ENCODE results near the gene FRK.

FRK gene

DNA sequence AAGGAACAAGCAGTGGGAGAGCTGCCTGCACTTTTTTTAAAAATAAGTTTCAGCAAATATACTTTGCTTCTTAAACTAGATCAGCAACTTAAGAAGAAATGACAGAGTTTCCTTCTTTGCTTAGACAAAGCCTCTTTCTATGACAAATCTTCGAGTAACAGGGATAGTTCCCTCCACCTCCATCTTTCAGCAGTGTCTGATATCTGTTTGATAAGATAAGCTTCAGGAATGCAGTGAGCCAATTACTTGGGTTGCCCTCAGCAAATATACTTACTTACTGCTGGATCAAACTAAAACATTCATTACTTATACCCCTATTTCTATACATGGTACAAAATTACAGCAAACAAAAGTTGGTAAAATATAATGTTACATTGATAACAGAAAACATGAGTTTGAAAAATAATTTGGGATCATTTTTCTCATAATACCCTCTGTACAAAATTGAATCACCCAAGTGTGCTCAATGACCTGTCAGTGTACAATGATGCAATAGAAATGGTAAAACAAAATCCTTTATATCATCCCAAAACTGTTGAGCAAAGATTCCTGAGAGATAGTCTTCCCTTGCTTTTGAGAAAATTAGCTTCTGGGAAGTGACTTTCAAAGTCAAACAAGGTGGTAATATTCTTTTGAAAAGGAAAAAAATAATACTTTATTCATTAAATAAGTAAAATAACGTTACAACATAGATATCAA, 24.5 kb downstream of the FRK start:
- DNase-seq (ENCODE audit: low read depth in 2 of 2, low spot score in 1 of 2), result no peak

GRCh38 chr6:116035616-116036015, 25.1 kb downstream of the FRK start:
- DNase-seq (ENCODE audit: low read depth in 2 of 2, low spot score in 1 of 2), result no peak

DNA sequence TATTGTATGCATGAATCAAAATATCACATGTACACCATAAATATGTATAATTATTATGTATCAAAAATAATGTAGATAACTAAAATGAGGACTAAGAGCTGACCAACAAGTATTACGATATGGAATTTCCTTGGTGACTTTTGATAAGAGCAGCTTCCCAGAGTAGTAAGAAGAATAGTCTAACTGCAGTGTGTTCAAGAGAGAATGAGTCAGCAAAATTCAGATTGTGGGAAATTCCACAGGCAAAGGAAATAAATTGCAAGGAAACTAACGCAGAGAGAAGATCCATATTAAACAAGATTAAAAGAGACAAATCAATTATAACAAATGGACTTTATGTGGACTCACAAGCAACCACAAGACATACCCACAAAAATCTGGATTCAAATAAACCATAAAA, 26.4 kb downstream of the FRK start:
- no peak for DNase-seq (ENCODE audit: low read depth in 2 of 2, low spot score in 1 of 2)

- DNase-seq (ENCODE audit: low read depth in 2 of 2, low spot score in 1 of 2), result no peak
Measured at GRCh38 chr6:116033687-116034303, 26.9 kb downstream of the FRK start.

DNA sequence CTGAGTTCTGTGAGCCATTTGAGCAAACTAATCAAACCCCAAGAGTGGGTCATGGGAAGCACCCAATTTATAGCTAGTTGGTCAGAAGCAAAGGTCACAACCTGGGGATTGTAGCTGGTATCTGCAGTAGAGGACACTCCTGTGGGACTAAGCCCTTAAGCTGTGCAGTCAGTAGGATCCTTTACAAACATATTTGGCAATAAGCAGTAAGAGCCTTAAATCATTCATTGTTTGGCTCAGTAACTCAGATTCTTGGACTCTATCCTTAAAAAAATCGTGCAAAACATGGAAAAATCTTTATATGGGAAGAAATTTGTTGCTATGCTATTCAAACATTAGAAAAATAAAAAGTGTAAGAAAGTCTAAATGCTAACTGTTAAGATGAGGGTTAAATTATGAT, 29.9 kb downstream of the FRK start:
- no peak for DNase-seq (ENCODE audit: low read depth in 2 of 2, low spot score in 1 of 2)

DNA sequence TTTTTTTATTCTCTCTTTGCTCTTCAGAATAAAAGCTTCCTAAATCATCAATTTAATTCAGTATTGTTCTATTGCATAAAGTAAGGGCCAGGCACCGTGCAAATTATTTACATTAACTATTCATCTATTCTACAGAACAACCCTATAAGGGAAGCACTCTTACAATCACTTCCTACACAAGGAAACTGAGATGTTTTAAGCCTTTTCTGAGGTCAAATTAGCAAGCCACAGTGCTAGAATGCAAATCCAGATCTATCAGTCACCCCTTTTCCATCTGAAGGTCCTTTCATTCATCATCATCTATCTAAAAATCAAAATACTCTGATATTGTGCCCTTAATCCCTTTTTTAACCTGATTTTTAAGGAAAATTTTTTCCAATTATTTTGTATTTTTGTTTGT, 31.2 kb downstream of the FRK start:
- no peak for DNase-seq (ENCODE audit: low read depth in 2 of 2, low spot score in 1 of 2)

GRCh38 chr6:116028233-116028632, 32.5 kb downstream of the FRK start:
- DNase-seq (ENCODE audit: low read depth in 2 of 2, low spot score in 1 of 2), result no peak

DNA sequence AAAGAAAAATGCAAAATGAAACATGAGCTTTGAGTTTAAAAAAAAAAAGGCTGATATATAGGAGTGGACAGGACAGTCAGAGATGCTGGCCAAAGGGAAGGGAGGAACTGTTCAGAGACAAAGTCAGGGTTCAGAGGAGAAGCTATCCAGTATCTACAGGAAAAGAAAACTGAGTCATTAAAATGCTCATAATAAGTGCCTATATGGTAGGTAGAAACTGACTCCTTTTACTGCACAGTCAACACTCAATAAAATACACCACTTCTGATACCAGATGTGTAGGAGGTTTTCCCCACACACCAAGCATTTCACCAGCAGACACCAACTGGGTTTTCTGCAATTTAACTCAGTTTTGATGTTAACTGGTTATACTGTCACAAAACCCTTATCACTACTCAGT, 32.9 kb downstream of the FRK start:
- DNase-seq (ENCODE audit: low read depth in 2 of 2, low spot score in 1 of 2), result no peak

- DNase-seq (ENCODE audit: low read depth in 2 of 2, low spot score in 1 of 2), result no peak
Measured at GRCh38 chr6:116025405-116025804, 35.3 kb downstream of the FRK start.

- no peak for DNase-seq (ENCODE audit: low read depth in 2 of 2, low spot score in 1 of 2)
Measured at GRCh38 chr6:116022841-116023445, 37.7 kb downstream of the FRK start.

DNA sequence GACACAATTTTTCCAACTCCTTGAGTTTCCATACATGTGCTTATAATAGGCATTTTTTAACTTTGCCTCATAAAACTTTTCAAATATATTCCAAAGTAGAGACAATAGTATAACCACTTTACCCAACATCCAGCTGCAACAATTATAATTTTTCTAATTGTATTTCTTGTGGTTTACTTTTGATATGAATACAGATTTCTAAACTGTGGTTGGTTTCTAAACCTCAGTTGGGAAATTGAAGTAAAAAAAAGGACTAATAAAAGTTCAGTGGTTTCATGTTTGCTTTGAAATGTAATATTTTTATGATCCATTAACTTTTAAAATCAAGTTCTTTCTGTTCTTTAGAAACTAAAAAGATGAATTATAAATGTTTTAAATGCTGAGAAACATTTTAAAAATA, 40.0 kb downstream of the FRK start:
- no peak for DNase-seq (ENCODE audit: low read depth in 2 of 2, low spot score in 1 of 2)

DNA sequence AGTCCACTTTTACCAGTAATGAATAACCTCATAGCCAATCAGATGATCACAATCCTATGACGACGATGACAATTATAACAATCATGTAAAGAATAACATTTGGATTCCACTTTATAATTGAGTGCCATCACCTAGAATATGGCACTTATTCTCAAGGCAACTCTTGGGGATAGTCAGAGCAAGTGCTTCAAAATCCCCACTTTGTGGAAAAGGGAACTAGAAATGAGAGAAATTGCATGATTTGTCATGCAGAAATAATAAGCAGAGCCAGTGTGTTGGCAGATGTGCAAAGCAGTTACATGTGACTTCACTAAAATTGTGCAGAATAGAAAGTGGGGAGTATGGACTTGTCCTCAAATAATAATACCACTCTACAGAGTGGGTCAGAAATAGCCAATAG, 41.3 kb downstream of the FRK start:
- DNase-seq (ENCODE audit: low read depth in 2 of 2, low spot score in 1 of 2), result no peak

DNA sequence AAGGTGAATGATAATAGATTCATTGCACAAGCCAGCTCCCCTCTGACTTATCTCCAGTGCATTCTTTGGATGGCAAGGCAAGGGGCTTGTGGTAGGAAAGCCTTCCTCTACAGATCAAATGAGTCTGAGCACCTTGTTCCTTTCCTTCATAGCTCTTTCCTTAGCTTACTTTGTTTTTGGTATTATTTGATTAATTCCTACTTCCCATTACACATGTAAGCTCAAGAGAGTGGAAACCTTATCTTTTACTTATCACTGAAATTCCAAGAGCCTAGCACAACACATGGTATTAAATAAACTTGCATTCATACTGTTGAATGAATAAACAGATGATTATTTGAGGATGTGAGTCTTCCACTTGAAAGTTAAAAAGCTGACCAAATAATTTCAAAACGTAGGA, 41.7 kb downstream of the FRK start:
- no peak for DNase-seq (ENCODE audit: low read depth in 2 of 2, low spot score in 1 of 2)

DNA sequence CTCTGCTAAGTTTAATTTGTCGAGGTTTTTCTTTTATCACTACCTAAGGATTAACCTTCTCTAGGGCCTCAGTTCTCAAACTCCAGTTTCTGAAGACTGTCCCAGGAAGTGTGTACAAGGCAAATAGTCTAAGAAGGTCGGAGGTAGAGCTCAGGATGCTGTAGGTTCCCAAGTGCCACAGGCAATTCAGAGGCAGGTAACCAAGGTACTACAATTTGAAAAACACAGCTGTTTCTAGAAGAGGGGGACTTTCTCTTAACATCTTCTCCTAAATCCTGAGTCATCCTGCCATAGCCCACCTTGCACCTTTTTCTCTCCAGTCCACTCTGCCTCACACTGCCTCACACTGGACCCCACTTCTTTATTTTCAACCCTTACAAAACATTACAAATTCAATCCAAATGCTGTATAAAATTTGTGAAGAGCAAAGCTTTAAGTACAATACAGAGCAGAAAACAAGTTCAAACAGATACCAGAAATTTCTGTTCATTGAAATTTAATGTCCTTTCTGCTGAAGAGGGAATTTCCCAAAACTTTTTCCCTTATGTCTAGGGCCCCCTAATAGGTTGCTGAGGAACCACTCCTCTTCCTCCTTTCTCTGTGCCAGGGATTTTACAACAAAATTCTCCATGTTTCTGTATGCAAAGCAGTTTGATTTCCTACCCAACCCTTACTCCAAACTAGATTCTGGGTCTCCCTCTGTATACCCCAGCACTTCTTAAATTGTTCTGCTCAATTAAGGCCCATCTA, 43.0 kb downstream of the FRK start:
- no peak for DNase-seq (ENCODE audit: low read depth in 2 of 2, low spot score in 1 of 2)

DNA sequence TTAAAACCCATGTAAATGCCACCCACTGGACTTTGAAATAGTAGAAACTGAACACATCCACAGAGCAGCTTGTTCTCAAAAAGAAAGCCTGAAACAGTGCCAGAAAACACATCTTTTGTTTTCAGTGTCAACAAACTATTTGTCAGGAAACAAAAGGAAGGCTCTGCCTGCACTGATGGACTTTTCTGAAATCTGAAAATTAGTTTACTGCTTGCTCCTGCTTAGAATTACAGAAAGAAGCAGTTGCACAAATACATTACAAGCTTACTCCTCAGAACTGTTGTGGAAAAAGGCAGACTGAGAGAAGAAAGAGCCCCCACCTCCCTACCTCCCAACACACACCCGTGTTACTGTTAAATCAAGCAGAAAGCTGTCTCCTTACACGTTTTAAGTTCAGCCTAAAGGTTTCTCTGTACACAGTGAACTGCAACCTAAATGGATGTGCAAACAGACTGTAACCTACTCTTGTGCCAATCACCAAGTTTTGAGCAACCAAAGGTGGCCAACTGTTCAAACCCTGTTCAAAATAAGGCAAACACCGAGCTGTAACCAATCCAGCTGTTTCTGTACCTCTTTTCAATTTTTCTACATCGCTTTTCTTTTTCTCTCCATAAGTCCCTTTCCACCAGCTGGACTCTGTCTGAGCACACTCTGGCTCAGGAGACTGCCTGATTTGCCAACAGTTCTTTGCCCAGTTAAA, 43.7 kb downstream of the FRK start:
- DNase-seq (ENCODE audit: low read depth in 2 of 2, low spot score in 1 of 2), result no peak

DNA sequence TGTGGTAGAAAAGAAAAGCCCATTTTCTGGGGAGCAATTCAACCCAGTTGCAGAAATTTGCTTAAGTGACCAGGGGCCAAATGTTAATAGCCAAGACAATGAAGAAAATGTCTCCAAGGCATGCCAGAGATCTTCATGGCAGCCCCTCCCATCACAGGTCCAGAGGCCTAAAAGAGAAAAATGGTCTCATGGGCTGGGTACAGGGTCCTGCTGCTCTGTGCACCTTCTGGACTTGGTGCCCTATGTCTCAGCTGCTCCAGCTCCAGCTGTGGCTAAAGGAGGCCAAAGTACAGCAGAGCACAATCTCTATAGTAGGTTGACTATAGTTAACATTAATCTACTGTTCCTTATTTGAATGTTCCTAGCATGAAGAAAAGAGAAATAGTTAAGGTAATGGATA, 44.7 kb downstream of the FRK start:
- no peak for DNase-seq (ENCODE audit: low read depth in 2 of 2, low spot score in 1 of 2)

DNA sequence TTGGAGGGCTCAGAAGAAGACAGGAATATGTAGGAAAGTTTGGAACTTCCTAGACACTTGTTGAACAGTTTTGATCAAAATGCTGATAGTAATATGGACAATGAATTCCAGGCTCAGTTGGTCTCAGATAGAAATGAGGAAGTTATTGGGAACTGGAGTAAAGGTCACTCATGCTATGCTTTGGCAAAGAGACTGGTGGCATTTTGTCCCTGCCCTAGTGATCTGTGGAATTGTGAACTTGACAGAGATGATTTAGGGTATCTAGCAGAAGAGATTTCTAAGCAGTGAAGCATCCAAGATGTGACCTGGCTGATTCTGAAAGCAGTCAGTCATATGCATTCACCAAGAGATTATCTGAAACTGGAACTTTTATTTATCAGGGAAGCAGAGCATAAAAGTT, 45.1 kb downstream of the FRK start:
- DNase-seq (ENCODE audit: low read depth in 2 of 2, low spot score in 1 of 2), result no peak

DNA sequence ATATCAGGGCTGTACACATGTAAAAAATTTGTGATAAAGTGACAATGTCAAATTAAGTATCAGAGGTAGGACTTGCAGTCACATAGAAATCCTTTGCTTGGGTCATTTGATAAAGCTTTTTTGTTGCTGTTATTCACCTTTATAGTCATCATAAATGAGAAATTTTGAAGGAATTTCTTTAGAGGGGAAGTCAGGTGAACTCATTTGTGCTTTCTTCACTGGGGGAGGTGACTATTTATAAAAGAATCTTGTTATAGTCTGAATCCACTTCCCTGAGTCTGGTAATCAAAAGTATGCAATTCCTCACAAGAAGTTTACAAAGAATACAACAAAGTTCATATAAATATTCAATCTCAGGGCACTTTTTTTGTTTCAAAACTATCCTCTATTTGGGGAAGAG, 47.7 kb downstream of the FRK start:
- DNase-seq (ENCODE audit: low read depth in 2 of 2, low spot score in 1 of 2), result no peak

- no peak for DNase-seq (ENCODE audit: low read depth in 2 of 2, low spot score in 1 of 2)
Measured at GRCh38 chr6:116012471-116012949, 48.2 kb downstream of the FRK start.

DNA sequence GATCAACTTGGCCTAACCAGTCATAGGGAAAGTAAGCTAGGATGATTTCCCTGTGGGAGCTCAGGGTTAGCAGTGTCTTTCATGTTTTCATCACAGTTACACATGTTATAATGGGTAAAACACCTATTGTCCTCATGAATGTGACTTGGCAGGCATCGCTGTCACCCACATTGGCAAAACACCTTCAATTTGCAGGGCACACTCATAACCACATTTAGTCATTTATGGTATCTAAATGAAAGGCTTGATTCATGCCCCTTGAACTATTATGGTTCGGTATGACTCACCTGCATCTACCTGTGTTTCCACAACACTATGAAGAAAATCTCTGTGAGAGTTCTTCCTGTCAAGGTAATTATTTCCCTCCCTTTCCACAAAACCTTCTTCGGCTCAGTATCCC, 49.2 kb downstream of the FRK start:
- no peak for DNase-seq (ENCODE audit: low read depth in 2 of 2, low spot score in 1 of 2)

DNA sequence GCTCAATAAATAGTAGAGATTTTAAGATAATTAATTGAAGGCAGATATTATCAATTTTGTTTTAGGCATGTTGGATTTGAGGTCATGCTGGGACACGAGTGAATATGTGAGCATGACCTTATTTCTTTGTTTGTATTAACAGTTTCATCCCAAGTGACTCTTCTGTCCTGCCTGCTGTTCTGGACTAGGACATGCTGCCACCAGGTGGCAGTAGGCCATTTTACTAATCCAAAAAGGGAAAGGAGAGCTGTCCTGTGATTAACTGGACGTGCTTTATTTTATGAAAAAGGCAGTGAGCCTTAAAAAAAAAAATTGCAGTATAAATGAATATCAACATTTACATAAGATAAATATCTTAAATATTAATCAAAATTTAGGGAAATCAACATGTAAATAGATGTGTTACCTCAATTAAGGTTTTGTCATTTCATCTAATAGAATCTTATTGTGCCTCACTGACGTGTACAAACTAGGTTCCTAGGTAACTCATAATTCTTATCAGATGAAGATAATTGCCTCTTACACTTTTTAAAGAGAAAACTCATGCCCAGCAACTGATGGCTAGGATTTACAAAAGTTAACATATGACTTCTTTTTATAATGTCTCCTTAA, 49.8 kb downstream of the FRK start:
- peak; percentile 2 to 5 for DNase-seq (ENCODE audit: low read depth in 2 of 2, low spot score in 1 of 2)
